Activated CD8-positive, alpha-beta T cell treated with anti-CD3 and anti-CD28 coated beads for 36 hours (primary cell): ENCODE data around the gene TCF12. TPM values are rescaled to one million over a fixed set of nuclear protein-coding genes. Genes with fewer than 3 reads are reported as not detected.
"Not testable (repeated sequence)": the region's sequence is repeated elsewhere in the genome, so short reads cannot be mapped to it uniquely, and the experiment has no call there.

Experiments
- ATAC-seq: fragments of 200-7000 bp; cut with Tn5 transposase; one replicate; pipeline ENCODE4 v1.10.0; 2021; ENCODE audit warnings: mild to moderate bottlenecking, moderate library complexity
- CTCF ChIA-PET: fragments of 350-600 bp; sonication (Branson Sonifier 250); formaldehyde crosslinking; loops from one replicate; lab custom pipeline; 2021; ENCODE audit warnings: antibody characterized with exemption; lab: Charles Lee
- POLR2A ChIA-PET: fragments of 350-600 bp; sonication (Branson Sonifier 250); formaldehyde crosslinking; loops from one replicate; lab custom pipeline; 2021; ENCODE audit warnings: antibody characterized with exemption; lab: Charles Lee
- DNase-seq: peaks from one replicate; pipeline ENCODE4 v3.0.0-alpha.2; 2020
- H3K27ac Mint-ChIP-seq: one replicate; pipeline ENCODE4 v1.8.0; 2021; ENCODE audit warnings: mild to moderate bottlenecking, mixed read lengths
- H3K27me3 Mint-ChIP-seq: one replicate; pipeline ENCODE4 v1.8.0; 2021; ENCODE audit warnings: mixed read lengths
- H3K36me3 Mint-ChIP-seq: one replicate; pipeline ENCODE4 v1.8.0; 2021; ENCODE audit warnings: low read depth, mixed read lengths
- H3K4me1 Mint-ChIP-seq: one replicate; pipeline ENCODE4 v1.8.0; 2021; ENCODE audit warnings: low read depth, mixed read lengths
- H3K4me3 Mint-ChIP-seq: one replicate; pipeline ENCODE4 v1.8.0; 2021; ENCODE audit warnings: mild to moderate bottlenecking, moderate library complexity, mixed read lengths
- H3K9me3 Mint-ChIP-seq: one replicate; pipeline ENCODE4 v1.8.0; 2021; ENCODE audit warnings: mixed read lengths
- intact Hi-C: fragments of 100-400 bp; cut with micrococcal nuclease; formaldehyde crosslinking; loops from one replicate; pipeline ENCODE4 v1.10.0; 2022
- total RNA-seq, 2 experiments: library from RNA; stranded (reverse); gene quantifications; one replicate each; pipeline ENCODE4 v1.2.3, GENCODE V29; 2021
- TF ChIP-seq, protein P1 (sequence below): fragments of 200-600 bp; IDR thresholded peaks from one replicate; pipeline ENCODE4 v1.8.0; 2022; ENCODE audit warnings: antibody characterized with exemption, mild to moderate bottlenecking

TCF12 gene
- total RNA-seq, 2 experiments from 2014 or later: 60.5 to 67.4 TPM

- Mint-ChIP-seq H3K4me1 (peaks cover 9% of the 10 kb centered on the region), H3K9me3 (no peaks in the 10 kb centered on the region), H3K36me3 (peaks cover 17% of the 10 kb centered on the region), H3K27me3 (no peaks in the 10 kb centered on the region), H3K27ac (no peak overlapping the region), H3K4me3 (no peak overlapping the region)
- ATAC-seq (no peak), DNase-seq (no peak)
- ChIA-PET CTCF (no interaction called here), POLR2A (no interaction called here)
- TF ChIP-seq, protein P1, sequence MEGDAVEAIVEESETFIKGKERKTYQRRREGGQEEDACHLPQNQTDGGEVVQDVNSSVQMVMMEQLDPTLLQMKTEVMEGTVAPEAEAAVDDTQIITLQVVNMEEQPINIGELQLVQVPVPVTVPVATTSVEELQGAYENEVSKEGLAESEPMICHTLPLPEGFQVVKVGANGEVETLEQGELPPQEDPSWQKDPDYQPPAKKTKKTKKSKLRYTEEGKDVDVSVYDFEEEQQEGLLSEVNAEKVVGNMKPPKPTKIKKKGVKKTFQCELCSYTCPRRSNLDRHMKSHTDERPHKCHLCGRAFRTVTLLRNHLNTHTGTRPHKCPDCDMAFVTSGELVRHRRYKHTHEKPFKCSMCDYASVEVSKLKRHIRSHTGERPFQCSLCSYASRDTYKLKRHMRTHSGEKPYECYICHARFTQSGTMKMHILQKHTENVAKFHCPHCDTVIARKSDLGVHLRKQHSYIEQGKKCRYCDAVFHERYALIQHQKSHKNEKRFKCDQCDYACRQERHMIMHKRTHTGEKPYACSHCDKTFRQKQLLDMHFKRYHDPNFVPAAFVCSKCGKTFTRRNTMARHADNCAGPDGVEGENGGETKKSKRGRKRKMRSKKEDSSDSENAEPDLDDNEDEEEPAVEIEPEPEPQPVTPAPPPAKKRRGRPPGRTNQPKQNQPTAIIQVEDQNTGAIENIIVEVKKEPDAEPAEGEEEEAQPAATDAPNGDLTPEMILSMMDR: no peak
- intact Hi-C loops: no loop called here
Measured at GRCh38 chr15:57091636-57092035, 173.2 kb downstream of the TCF12 start.

DNA sequence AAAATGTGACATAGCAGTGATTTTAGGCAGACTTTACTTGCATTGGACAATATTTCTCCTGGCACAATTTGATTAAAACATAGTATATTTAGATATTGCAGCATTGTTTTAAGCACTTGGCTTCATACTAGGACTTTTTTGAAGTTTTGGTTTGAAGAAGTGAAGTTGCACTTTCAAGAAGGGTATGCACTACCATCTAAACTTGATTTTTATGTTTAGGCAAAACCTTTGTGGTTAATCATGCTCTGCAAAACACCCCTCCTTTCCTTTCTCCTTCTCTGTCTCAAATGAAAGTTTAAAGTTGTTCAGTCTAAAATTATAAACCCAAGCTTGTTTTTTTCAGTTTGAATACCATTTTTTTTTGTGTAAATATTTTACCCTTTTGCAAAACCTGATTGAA, 173.8 kb downstream of the TCF12 start:
- ChIA-PET CTCF (interaction anchor here (1.7 to 1.8 kb wide), 2 partner anchors 8 to 214 kb away, joined by 4 to 5 read pairs; no protein-coding TSS in a partner anchor), POLR2A (no interaction called here)
- H3K4me3 Mint-ChIP-seq: no peak overlapping the region
- no peaks in the 10 kb centered on the region for H3K27me3 Mint-ChIP-seq
- H3K36me3 Mint-ChIP-seq: peaks cover 17% of the 10 kb centered on the region
- intact Hi-C loops: no loop called here
- H3K4me1 Mint-ChIP-seq: peaks cover 9% of the 10 kb centered on the region
- no peak overlapping the region for H3K27ac Mint-ChIP-seq
- TF ChIP-seq, protein P1: no peak
- H3K9me3 Mint-ChIP-seq: no peaks in the 10 kb centered on the region
- ATAC-seq (no peak), DNase-seq (no peak)

GRCh38 chr15:57094321-57095257, 176.1 kb downstream of the TCF12 start:
- intact Hi-C loops: no loop called here
- Mint-ChIP-seq H3K4me3 (no peak overlapping the region), H3K9me3 (no peaks in the 10 kb centered on the region), H3K27ac (no peak overlapping the region), H3K27me3 (no peaks in the 10 kb centered on the region), H3K36me3 (peaks cover 20% of the 10 kb centered on the region), H3K4me1 (peaks cover 14% of the 10 kb centered on the region)
- ATAC-seq (no peak), DNase-seq (no peak)
- TF ChIP-seq, protein P1: no peak
- POLR2A ChIA-PET: no interaction called here
- CTCF ChIA-PET: interaction anchor here (1.7 kb wide), 1 partner anchor 603 kb away, joined by 5 read pairs; no protein-coding TSS in a partner anchor

DNA sequence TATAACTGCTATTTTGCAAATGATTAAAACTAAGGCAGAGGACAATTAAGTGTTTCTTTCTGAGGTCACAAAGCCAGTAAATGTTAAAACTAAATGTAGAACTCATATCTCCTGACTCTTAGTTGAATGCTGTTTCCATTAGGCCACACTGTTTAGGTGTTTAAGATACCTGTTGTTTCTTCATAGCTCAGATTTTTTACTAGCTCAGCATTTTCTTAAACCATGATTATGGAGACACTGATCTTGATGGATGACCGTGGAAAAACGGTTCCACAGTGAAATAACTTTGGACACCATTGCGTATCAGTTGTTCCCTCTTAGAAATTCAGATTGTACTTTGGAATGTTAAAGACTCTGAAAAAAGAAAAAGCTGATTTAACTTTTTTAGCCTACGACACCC, 177.5 kb downstream of the TCF12 start:
- DNase-seq (no peak), ATAC-seq (no peak)
- ChIA-PET POLR2A (no interaction called here), CTCF (no interaction called here)
- Mint-ChIP-seq H3K9me3 (no peaks in the 10 kb centered on the region), H3K27me3 (no peaks in the 10 kb centered on the region), H3K4me1 (peaks cover 9% of the 10 kb centered on the region), H3K27ac (no peak overlapping the region), H3K36me3 (peaks cover 20% of the 10 kb centered on the region), H3K4me3 (no peak overlapping the region)
- intact Hi-C loops: no loop called here
- TF ChIP-seq, protein P1: no peak

- ChIA-PET POLR2A (interaction anchor here (1.0 kb wide), 1 partner anchor 18 kb away, joined by 3 read pairs; no protein-coding TSS in a partner anchor), CTCF (no interaction called here)
- no peak for ATAC-seq
- H3K9me3 Mint-ChIP-seq: no peaks in the 10 kb centered on the region
- H3K4me3 Mint-ChIP-seq: no peak overlapping the region
- TF ChIP-seq, protein P1: no peak
- no peaks in the 10 kb centered on the region for H3K27me3 Mint-ChIP-seq
- peaks cover 4% of the 10 kb centered on the region for H3K4me1 Mint-ChIP-seq
- peaks cover 15% of the 10 kb centered on the region for H3K36me3 Mint-ChIP-seq
- no peak overlapping the region for H3K27ac Mint-ChIP-seq
- intact Hi-C loops: no loop called here
- DNase-seq: no peak
Measured at GRCh38 chr15:57097246-57097645, 178.8 kb downstream of the TCF12 start.

- H3K27ac Mint-ChIP-seq, H3K4me1 Mint-ChIP-seq, DNase-seq, H3K4me3 Mint-ChIP-seq, H3K27me3 Mint-ChIP-seq, H3K9me3 Mint-ChIP-seq, intact Hi-C loops, ATAC-seq: not testable (repeated sequence)
- H3K36me3 Mint-ChIP-seq: peaks cover 12% of the 10 kb centered on the region
- ChIA-PET POLR2A (interaction anchor here (1.0 kb wide), 1 partner anchor 18 kb away, joined by 3 read pairs; no protein-coding TSS in a partner anchor), CTCF (interaction anchor here (0.9 kb wide), 1 partner anchor 15 kb away, joined by 3 read pairs; no protein-coding TSS in a partner anchor)
Measured at GRCh38 chr15:57097919-57098543, 179.6 kb downstream of the TCF12 start.
